Urothelium cell line (cell line): ENCODE data around the gene KHSRP.
A peak's percentile ranks its signal among the peaks of the same experiment; 100 is the strongest.
"Not testable (repeated sequence)": the region's sequence is repeated elsewhere in the genome, so short reads cannot be mapped to it uniquely, and the experiment has no call there.

Source experiments
- DNase-seq: peaks from one replicate; pipeline ENCODE4 v3.0.0; 2011; ENCODE audit warnings: low spot score, mixed read lengths
- FAIRE-seq: peaks from 2 replicates; lab custom pipeline; 2011; peaks lifted over from hg19 to GRCh38; lab: Jason Lieb, UNC

The KHSRP gene

GRCh38 chr19:6452899-6453298 lies 28.3 kb upstream of the KHSRP start:
- DNase-seq (no peak), FAIRE-seq (no peak)

- DNase-seq = no peak
- no peak for FAIRE-seq
Observed at GRCh38 chr19:6452223-6452614, 27.6 kb upstream of the KHSRP start.

GRCh38 chr19:6451583-6452222 lies 27.1 kb upstream of the KHSRP start:
- DNase-seq (no peak), FAIRE-seq (no peak)

- FAIRE-seq (no peak), DNase-seq (no peak)
Observed at GRCh38 chr19:6450166-6450565, 25.6 kb upstream of the KHSRP start.

- FAIRE-seq = no peak
- DNase-seq = no peak
Observed at GRCh38 chr19:6448045-6448444, 23.4 kb upstream of the KHSRP start.

- DNase-seq (no peak), FAIRE-seq (no peak)
Observed at GRCh38 chr19:6446452-6446851, 21.8 kb upstream of the KHSRP start.

- FAIRE-seq (no peak), DNase-seq (no peak)
Observed at GRCh38 chr19:6443986-6444385, 19.4 kb upstream of the KHSRP start.

GRCh38 chr19:6442087-6442688 lies 17.6 kb upstream of the KHSRP start:
- FAIRE-seq (no peak), DNase-seq (no peak)

GRCh38 chr19:6440905-6441304 lies 16.3 kb upstream of the KHSRP start:
- no peak for DNase-seq
- FAIRE-seq = no peak

GRCh38 chr19:6439743-6440142 lies 15.1 kb upstream of the KHSRP start:
- FAIRE-seq (no peak), DNase-seq (no peak)

- no peak for FAIRE-seq
- no peak for DNase-seq
Observed at GRCh38 chr19:6433663-6434062, 9.1 kb upstream of the KHSRP start, which contains the start of gene SLC25A41. Gene SLC25A41 (minus strand): TSS chr19:6433763. CDS start chr19:6433693, 70 bp downstream.

- FAIRE-seq (no peak), DNase-seq (no peak)
Observed at GRCh38 chr19:6433165-6433564, 8.6 kb upstream of the KHSRP start.

GRCh38 chr19:6431891-6432290 lies 7.3 kb upstream of the KHSRP start:
- FAIRE-seq = no peak
- no peak for DNase-seq

GRCh38 chr19:6429419-6430221 lies 5.0 kb upstream of the KHSRP start:
- FAIRE-seq (no peak), DNase-seq (no peak)

GRCh38 chr19:6428692-6429418 lies 4.2 kb upstream of the KHSRP start:
- not testable (repeated sequence) for DNase-seq, FAIRE-seq

GRCh38 chr19:6427131-6427530 lies 2.5 kb upstream of the KHSRP start:
- FAIRE-seq = no peak

GRCh38 chr19:6425732-6426620 lies 1.4 kb upstream of the KHSRP start:
- FAIRE-seq (no peak), DNase-seq (no peak)

More at GRCh38 chr19:6427131-6427530, 2.5 kb upstream of the KHSRP start:
- DNase-seq = no peak

GRCh38 chr19:6424939-6425731 lies 524 bp upstream of the KHSRP start:
- peak; percentile 50 for FAIRE-seq
- DNase-seq = peak; percentile 95

- FAIRE-seq (no peak), DNase-seq (peak; percentile 22)
Observed at GRCh38 chr19:6423499-6424194, 964 bp downstream of the KHSRP start.
